ENCODE measurements around the gene FSHR.

Gene FSHR

GRCh38 chr2:48954311-48954710, 200.0 kb downstream of the FSHR start:
- DNase-seq (ENCODE audit: low read depth in 3 of 3), result no peak

DNA sequence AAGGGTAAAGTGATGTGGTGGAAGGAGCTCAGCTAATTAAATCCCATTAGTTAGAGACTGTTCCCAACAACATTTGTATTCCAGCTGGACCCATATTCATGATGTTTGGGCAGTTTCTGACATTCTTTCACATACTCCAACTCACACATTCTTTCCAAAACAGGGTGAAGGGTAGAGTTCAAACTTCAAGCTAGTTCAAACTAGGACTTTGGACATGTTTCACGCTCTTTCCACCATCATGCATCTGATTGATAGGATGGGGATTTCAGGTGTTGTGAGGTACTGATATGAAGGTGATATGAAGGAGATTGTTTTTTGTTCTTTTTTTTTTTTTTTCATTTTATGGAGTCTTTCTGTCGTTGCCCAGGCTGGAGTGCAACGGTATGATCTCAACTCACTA, 201.7 kb downstream of the FSHR start:
- DNase-seq (ENCODE audit: low read depth in 3 of 3), result no peak

DNA sequence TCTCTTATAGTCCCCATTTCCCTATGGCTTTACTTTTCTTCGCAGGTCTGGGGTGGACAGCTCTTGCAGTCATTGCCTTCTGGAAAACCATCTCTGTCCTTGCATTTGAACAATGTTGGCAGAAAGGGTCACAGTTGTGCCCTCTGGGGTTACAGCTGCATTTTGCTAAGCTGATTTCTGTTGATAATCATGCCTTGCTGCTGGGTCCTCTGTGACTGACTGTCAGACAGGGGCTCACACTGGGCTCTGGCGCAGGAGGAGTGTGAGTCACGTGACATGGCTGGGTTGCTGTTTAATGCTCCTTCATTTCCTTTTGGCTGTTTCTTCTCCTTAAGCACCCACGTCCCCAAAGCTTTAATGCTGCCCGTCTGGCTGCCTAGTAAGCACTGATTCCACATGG, 202.2 kb downstream of the FSHR start:
- DNase-seq (ENCODE audit: low read depth in 3 of 3), result no peak

DNA sequence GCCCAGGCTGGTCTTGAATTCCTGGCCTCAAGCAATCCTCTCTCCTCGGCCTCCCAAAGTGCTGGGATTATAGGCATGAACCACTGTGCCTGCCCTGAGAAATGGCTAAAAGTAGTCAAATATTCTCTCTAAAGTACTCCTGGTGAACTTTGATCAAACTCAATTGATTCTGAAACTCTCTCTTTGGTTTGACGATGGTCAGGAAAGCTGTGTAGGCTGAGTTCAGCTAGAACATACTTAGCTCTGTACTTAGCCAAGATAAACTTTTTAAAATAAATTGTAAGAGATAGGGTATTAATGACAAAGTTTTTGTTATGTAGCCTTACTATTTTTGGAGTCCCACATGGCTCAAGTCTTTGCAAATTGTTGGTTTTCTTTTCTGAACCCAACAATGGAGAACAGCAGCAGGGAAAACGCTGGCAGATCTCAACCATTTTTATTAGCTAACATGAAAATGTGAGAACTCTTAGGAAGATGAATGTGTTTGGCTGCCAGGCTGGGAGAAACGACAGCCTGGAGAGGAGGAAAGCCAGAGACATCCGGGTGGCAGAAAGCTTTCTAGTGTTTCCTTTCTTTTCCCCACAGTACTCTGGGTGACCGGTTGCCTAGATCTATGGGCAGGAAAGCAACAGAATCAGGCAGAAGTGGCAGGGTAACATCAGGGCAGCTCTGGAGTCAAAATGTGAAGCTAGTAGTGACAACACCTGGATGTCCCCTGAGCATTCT, 205.8 kb downstream of the FSHR start:
- DNase-seq (ENCODE audit: low read depth in 3 of 3), result no peak

GRCh38 chr2:48946449-48947048, 207.8 kb downstream of the FSHR start:
- DNase-seq (ENCODE audit: low read depth in 3 of 3), result peak in 1 of 3 donors; percentile 10

GRCh38 chr2:48944956-48945355, 209.4 kb downstream of the FSHR start:
- DNase-seq (ENCODE audit: low read depth in 3 of 3), result no peak

DNA sequence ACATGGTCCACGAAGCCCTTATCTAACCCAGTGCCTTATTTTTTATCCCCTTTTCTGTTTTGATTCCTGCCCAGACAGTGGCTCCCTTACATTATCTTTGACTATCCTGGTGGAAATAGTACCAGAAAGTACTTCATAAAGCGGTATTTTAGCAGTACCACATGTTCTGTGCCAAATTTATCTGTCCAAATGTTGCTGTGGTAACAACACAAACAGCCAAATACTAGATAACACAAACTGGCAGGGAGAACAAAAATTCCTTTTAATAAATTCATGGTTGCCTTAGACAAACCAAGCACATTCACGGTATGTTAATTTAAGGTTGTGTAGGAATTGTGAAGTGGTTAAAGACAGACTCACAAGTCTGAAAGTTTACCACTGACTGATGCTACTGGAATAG, 210.9 kb downstream of the FSHR start:
- DNase-seq (ENCODE audit: low read depth in 3 of 3), result no peak

- DNase-seq (ENCODE audit: low read depth in 3 of 3), result no peak
Observed at GRCh38 chr2:48941908-48942307, 212.4 kb downstream of the FSHR start.

DNA sequence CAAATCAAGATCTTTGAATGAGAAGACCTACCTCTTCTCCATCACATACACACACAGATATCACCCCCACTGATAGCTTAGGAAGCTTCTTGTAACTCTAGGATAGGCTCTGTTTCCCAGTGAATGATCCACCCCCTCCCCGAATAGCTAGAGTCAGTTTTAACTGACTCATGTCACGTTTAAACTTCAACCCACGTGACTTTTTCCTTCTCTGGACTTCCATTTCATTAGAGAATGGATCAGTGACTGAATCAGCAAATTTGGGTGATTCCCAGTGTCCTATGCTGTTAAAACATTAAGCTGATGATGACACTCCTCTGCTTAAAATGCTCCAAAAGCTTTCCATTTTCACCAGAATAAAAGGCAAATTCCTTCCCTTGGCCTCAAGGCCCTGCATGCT, 212.9 kb downstream of the FSHR start:
- no peak for DNase-seq (ENCODE audit: low read depth in 3 of 3)

DNA sequence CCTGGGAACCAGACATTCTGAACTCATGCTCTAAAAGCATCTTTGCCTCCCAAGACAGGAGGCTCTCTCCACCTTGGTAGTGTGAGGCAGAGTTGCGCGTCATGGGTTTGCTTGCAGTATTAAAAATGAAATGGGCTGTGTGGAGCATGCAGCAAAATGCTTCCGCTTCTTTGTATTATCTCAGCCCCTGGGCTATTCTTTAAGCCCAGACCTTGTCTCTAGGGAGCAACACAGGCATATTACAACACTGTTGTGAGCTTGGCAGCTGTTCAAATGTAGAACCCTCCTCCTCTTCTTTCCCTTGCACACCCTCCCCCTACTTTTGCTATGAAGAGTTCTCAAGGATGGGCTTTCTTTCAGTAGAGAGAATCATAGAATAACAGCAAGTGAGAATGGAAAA, 213.7 kb downstream of the FSHR start:
- no peak for DNase-seq (ENCODE audit: low read depth in 3 of 3)

DNA sequence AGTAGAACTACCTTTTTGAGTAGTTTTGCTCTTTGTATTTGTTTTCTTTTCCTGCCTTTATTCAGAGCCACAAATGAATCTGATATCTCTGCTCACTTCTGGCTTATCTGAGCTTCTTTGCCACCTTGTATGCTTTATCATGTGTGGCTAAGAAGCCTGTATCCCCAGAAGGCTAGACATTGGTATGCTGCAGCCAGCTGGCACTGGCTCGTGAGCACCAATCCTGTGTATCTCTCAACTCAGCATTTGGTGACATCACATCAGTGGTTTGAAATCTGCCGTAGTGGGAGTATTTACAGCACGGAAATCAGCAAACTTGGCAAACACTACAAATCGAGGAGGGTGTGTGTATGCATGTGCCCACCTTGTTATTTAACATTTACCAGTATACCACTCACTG, 215.1 kb downstream of the FSHR start:
- DNase-seq (ENCODE audit: low read depth in 3 of 3), result no peak

DNA sequence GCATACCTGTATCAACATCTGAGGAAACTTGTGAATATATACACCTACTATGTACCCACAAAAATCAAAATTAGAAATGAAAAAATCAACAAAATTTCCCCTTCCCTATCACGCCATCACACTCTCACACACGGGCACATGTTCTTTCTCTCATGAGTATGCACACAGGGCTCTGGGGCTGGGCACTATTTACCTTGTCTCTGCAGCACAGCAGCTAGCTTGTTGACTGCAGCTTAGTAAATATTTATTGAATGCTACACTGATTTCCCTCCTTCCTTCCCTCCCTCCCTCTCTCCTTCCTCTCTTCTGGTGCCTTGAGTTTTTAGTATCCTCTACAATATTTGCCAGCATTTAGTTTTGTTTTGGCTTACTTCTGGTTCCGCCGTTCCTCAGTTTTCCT, 216.1 kb downstream of the FSHR start:
- no peak for DNase-seq (ENCODE audit: low read depth in 3 of 3)

- no peak for DNase-seq (ENCODE audit: low read depth in 3 of 3)
Observed at GRCh38 chr2:48934807-48935206, 219.5 kb downstream of the FSHR start.

GRCh38 chr2:48933828-48934497, 220.4 kb downstream of the FSHR start:
- no peak for DNase-seq (ENCODE audit: low read depth in 3 of 3)

GRCh38 chr2:48932667-48933066, 221.6 kb downstream of the FSHR start:
- no peak for DNase-seq (ENCODE audit: low read depth in 3 of 3)

GRCh38 chr2:48929571-48930301, 224.6 kb downstream of the FSHR start:
- DNase-seq (ENCODE audit: low read depth in 3 of 3), result no peak

DNA sequence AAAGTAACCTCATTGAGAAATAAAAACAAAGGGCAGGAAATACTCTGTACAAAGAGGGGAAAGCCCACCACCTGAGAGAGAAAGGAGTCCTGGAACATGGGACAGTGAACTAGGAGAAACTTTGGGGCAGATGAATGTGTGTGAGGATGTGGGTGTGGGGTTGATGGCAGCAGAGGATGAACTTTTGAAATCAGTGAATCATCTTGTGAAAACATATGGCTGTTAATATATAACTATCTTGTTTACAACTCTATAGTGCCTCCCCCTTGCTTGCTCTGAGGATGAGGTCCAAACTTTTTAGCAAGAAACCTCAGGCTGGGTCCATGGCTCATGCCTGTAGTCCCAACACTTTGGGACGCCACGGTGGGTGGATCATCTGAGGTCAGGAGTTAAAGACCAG, 227.0 kb downstream of the FSHR start:
- no peak for DNase-seq (ENCODE audit: low read depth in 3 of 3)

DNA sequence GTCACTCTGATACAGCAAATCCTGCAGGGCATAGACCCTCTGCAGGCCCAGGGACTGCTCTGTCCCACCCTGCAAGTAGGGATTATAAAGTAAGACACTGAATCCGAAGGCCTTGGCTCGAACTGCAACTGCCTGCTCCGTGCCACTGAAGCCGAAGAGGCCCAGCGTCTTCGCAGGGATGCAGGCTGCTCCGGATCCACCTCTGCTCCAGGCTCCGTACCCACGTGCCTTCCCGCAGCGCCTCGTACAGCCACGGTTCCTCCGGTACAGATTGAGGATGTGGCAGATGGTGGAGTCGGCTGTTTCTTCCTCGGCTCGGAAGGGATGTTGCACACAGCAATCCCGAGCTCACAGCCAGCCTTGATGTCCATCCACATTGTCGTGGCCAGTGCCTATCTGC, 238.4 kb downstream of the FSHR start:
- no peak for DNase-seq (ENCODE audit: low read depth in 3 of 3)

DNA sequence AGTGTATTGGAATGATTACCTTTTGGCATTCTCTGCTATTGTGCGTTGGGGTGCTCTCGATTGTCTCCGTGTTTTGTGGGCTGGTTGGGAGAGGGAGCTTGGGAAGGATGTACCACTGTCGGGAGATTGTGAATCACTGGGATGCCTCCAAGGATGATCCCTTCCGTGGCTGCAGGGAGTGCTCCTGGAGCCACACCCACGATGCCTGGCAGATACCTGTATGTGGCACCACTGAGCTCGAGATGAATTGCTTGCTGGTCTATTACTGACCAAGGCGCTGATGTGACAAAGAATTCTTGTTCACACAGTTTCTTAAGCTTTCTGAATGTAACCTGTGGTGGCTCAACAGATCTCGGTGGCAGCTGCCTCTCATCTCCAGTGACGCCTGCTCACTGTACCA, 239.1 kb downstream of the FSHR start:
- DNase-seq (ENCODE audit: low read depth in 3 of 3), result no peak

DNA sequence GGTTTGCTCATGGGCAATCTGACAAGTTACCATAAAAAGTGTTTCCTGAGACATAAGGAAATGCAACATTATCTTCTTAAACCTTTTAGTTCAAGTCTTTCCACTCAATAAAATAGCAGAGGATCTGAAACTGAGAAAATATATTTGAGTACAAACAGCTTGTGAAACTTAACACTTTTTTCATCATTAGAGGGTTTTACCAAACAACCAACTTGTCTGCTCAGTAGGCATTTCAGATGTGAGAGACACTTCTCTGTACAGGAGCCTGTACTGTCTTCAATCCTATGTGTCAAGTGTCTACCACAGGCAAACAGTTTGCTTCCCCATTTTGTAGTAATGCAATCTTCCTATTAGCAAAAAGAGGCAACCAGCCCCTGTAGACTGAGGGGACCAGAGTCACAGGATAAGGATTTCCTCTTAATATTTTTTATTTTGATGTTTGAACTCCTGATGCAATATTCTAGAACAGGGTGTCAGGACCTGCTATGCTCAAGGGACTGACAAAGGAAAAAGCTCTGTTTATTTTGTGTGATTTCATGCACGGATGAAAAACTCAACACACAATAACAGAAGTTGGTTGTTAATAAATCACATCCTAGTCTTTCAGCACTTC, 239.7 kb downstream of the FSHR start:
- no peak for DNase-seq (ENCODE audit: low read depth in 3 of 3)
